Stomach (tissue), 9 donors: ENCODE data around the gene LRTM1. TPM values are rescaled to one million over a fixed set of nuclear protein-coding genes. Genes with fewer than 3 reads are reported as not detected.

Experiments used
- DNase-seq, 2 donors: peaks; one replicate each; pipeline versions ENCODE4 v3.0.0 to v3.0.0-alpha.2; 2013 to 2019
- H3K27ac ChIP-seq, 5 donors: fragments of 200-600 bp in 4 of 5; sonication (generic) in 4 of 5; one replicate each; pipeline ENCODE4 v1.5.1; 2013 to 2019; ENCODE audit warnings: mild to moderate bottlenecking in 1 of 5, moderate library complexity in 1 of 5
- H3K27me3 ChIP-seq, 3 donors: fragments of 200-600 bp; sonication (generic); one replicate each; pipeline ENCODE4 v1.5.1; 2017 to 2019; ENCODE audit warnings: mixed run types in 1 of 3
- H3K36me3 ChIP-seq, 4 donors: fragments of 200-600 bp; sonication (generic); 1 replicate in 3 of 4; 2 replicates in 1 of 4; pipeline ENCODE4 v1.5.1; 2016 to 2019
- H3K4me1 ChIP-seq, 4 donors: fragments of 200-600 bp; sonication (generic); one replicate each; pipeline ENCODE4 v1.5.1; 2016 to 2019
- H3K4me3 ChIP-seq, 4 donors: fragments of 200-600 bp; sonication (generic) in 3 of 4; one replicate each; pipeline ENCODE4 v1.5.1; 2016 to 2019; ENCODE audit warnings: mild to moderate bottlenecking in 1 of 4
- H3K9me3 ChIP-seq, 4 donors: fragments of 200-600 bp; sonication (generic); one replicate each; pipeline ENCODE4 v1.5.1; 2016 to 2019
- CTCF ChIP-seq, 7 experiments: fragments of 450-650 bp in 4 of 7; fragments of 200-600 bp in 3 of 7; sonication (generic) in 3 of 7; IDR thresholded peaks; one replicate each; pipeline ENCODE4 v1.5.1; 2016 to 2019; ENCODE audit warnings: antibody characterized with exemption in 7 of 7, control low read depth in 2 of 7, mild to moderate bottlenecking in 1 of 7
- EP300 ChIP-seq: sonication (generic); formaldehyde crosslinking; IDR thresholded peaks from one replicate; pipeline ENCODE4 v1.6.1; 2017; ENCODE audit warnings: antibody characterized with exemption
- POLR2A ChIP-seq, 4 donors: fragments of 450-650 bp; IDR thresholded peaks; one replicate each; pipeline ENCODE4 v1.6.1; 2016; ENCODE audit warnings: antibody characterized with exemption in 4 of 4, control low read depth in 2 of 4, mild to moderate bottlenecking in 1 of 4, moderate library complexity in 1 of 4
- POLR2AphosphoS5 ChIP-seq, 3 donors: sonication (generic); formaldehyde crosslinking; IDR thresholded peaks; one replicate each; pipeline ENCODE4 v1.6.1; 2016; ENCODE audit warnings: antibody characterized with exemption in 3 of 3
- WGBS, 5 donors: extraction: QIAGEN DNeasy Blood & Tissue Kit in 3 of 5; methylation state at CpG; one replicate each; pipeline versions ENCODE4 v1.1.5 to v1.1.7; 2013 to 2018; 5-methylcytosine and 5-hydroxymethylcytosine counted together
- intact Hi-C: fragments of 100-400 bp; cut with DNase I; formaldehyde crosslinking; loops from one replicate; pipeline ENCODE4 v1.15.1; 2023; ENCODE audit warnings: low total_unique reads
- polyA plus RNA-seq, 3 donors: library from polyadenylated mRNA; stranded (reverse); fragments of 200-250 nt; gene quantifications; one replicate each; pipeline ENCODE4 v1.2.3, GENCODE V29; 2013
- total RNA-seq, 5 donors: library from RNA; depleted of rRNA; stranded (reverse); fragments of >200 nt; gene quantifications; one replicate each; pipeline versions ENCODE4 v1.1.0 to v1.2.3, GENCODE V29; 2014 to 2016
- donor health status: healthy with polysubstance abuse.
- donor health status: Bipolar disorder and iron deficiency.
- donor health status: healthy.

Gene LRTM1
- total and polyA plus RNA-seq, 8 donors: not detected

GRCh38 chr3:54917174-54917573 is 10.7 kb downstream of the LRTM1 start:
- TF ChIP-seq EP300 (no peak), CTCF (IDR thresholded peaks at IDR 0.05) (no peak), POLR2A (IDR thresholded peaks at IDR 0.05) (no peak), POLR2AphosphoS5 (IDR thresholded peaks at IDR 0.05) (no peak)
- WGBS, 5 donors: 78 to 89% (median 82%) methylated on average over 2 of the region's 2 CpGs
- H3K4me1 ChIP-seq: no peaks in the 10 kb centered on the region
- no peak overlapping the region for H3K27ac ChIP-seq
- intact Hi-C loops: no loop called here
- no peaks in the 10 kb centered on the region for H3K36me3 ChIP-seq
- no peak for DNase-seq
- H3K9me3 ChIP-seq: no peaks in the 10 kb centered on the region
- no peaks in the 10 kb centered on the region for H3K27me3 ChIP-seq
- H3K4me3 ChIP-seq: no peak overlapping the region

DNA sequence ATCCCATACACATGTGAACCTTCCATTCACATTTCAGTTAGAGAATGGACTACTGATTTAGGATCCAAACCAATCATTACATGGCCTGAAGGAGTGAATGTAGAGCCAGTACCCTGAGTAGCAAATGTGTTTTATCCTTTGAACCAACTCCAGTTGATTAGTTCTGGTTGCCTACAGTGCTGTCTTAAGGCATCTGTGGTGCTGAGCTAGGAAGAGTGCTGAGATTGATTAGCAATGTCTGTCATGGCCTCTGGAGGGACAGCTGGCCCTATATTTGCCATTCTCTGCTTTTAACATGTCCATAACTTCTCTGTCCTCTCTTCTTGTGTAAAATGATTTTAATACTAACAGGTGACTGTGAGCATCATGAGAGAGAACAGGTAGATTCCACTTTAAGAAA is 11.1 kb downstream of the LRTM1 start:
- no peak for DNase-seq
- peaks cover 0 to 3% (median 0%) of the 10 kb centered on the region in 4 donors for H3K9me3 ChIP-seq
- H3K4me3 ChIP-seq: no peak overlapping the region
- no peak for TF ChIP-seq POLR2A (IDR thresholded peaks at IDR 0.05)
- no peak for TF ChIP-seq EP300
- TF ChIP-seq CTCF (IDR thresholded peaks at IDR 0.05): no peak
- TF ChIP-seq POLR2AphosphoS5 (IDR thresholded peaks at IDR 0.05): no peak
- intact Hi-C loops: no loop called here
- H3K27me3 ChIP-seq: no peaks in the 10 kb centered on the region
- no peaks in the 10 kb centered on the region for H3K36me3 ChIP-seq
- H3K27ac ChIP-seq: no peak overlapping the region
- no peaks in the 10 kb centered on the region for H3K4me1 ChIP-seq

- peaks cover 0 to 6% (median 0%) of the 10 kb centered on the region in 4 donors for H3K9me3 ChIP-seq
- DNase-seq: no peak
- H3K27ac ChIP-seq: no peak overlapping the region
- H3K4me3 ChIP-seq: no peak overlapping the region
- 84 to 89% (median 85%) methylated on average over 8 of the region's 8 CpGs for WGBS, 5 donors
- no peaks in the 10 kb centered on the region for H3K27me3 ChIP-seq
- intact Hi-C loops: no loop called here
- no peaks in the 10 kb centered on the region for H3K4me1 ChIP-seq
- TF ChIP-seq EP300 (no peak), CTCF (IDR thresholded peaks at IDR 0.05) (no peak), POLR2AphosphoS5 (IDR thresholded peaks at IDR 0.05) (no peak), POLR2A (IDR thresholded peaks at IDR 0.05) (no peak)
- H3K36me3 ChIP-seq: no peaks in the 10 kb centered on the region
Measured at GRCh38 chr3:54915976-54916375, 11.9 kb downstream of the LRTM1 start.

GRCh38 chr3:54915181-54915580 is 12.7 kb downstream of the LRTM1 start:
- Histone ChIP-seq H3K27ac (no peak overlapping the region), H3K4me1 (no peaks in the 10 kb centered on the region), H3K27me3 (no peaks in the 10 kb centered on the region), H3K4me3 (no peak overlapping the region), H3K9me3 (peaks cover 0 to 6% (median 0%) of the 10 kb centered on the region in 4 donors), H3K36me3 (no peaks in the 10 kb centered on the region)
- WGBS, 5 donors: 42 to 64% (median 51%) methylated on average over 4 of the region's 4 CpGs
- no peak for TF ChIP-seq POLR2A (IDR thresholded peaks at IDR 0.05)
- TF ChIP-seq CTCF (IDR thresholded peaks at IDR 0.05): no peak
- no peak for TF ChIP-seq POLR2AphosphoS5 (IDR thresholded peaks at IDR 0.05)
- TF ChIP-seq EP300: no peak
- DNase-seq: no peak
- intact Hi-C loops: no loop called here
